ENCODE measurements around the gene SLC38A3. TPM values are rescaled to one million over a fixed set of nuclear protein-coding genes. Genes with fewer than 3 reads are reported as not detected.
"Not testable (repeated sequence)": the region's sequence is repeated elsewhere in the genome, so short reads cannot be mapped to it uniquely, and the experiment has no call there.

The SLC38A3 gene
- total RNA-seq, 8 experiments from 2014 or later: 0.46 to 9.0 (median 0.85) TPM

DNA sequence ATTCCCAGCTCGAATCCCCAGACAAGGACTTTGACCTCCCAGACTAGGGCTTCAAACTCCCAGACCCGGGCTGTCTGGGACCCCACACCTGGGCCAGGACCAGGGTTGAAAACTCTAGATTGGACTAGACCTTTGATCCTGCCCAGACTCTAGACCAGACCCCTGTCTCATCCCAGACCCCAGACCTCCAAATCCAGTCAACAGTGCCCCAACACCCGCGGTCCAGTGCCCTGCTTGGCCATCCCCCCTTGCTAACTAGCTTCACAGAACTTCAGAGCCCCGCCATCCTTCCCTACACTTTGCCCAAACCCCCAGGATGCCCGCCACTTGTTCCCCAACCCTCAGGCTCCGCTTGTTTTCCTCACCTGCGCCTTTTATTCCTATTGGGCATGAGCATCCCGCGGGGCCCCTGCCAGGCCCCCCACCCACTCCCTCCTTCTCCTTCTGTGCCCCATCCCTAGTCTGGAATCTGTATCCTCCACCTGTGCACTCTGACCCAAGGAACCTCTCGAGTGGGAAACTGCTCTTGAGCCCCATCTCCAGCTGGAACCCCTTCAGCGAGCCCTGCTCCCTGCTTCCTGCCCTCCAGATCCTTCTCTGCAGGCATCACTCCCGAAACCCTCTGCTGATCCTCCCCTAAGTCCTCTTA is 31.5 kb downstream of the SLC38A3 start:
- no peak for ATAC-seq (replicated peaks in 6 of 8)
- H3K4me1 ChIP-seq (replicated peaks in 1 of 2): peaks cover 39 to 60% of the 10 kb centered on the region in 2 donors
- WGBS, 10 experiments: 0% methylated on average over 1 of the region's 13 CpGs; no CpG with 5 or more reads in 8 of the 10 experiments
- H3K27ac ChIP-seq: peak overlapping the region; percentile 33 to 61
- H3K4me3 ChIP-seq: peak overlapping the region; percentile 61 to 97 (median 81)
- in situ Hi-C loops (cut with MboI; ENCODE audit: low pct_unique_long_range_greater_than_20kb in 2 of 9, low sequenced_read_pairs in 9 of 9, unreplicated experiment in 9 of 9): no loop called here

DNA sequence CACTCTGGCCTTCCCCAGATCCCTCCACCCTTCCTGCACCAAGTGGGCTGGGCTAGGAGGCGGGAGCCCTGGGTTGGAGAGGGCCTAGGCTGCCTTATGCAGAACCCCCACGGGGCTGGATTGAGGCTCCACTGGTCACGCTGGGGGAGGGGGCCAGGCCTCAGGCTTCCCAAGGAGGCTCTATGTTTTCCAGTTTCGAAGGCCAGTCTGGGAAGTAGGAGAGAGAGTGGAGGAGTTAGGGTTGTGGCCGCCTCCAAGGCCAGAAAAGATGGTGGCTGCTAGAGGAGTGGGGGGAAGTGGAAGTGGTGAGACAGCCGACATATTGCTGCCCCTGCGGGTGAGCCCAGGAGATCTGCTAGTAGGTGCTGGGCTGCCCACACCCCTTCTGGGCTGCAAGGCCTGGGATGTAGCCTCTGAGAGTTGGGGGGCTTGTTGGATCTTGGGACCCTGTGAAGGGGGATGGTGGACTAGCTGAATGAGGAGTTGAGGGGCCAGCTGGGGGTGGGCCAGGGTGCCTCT is 32.1 kb downstream of the SLC38A3 start:
- 0 to 17% (median 0%) methylated on average over 1 to 2 of the region's 7 CpGs; no CpG with 5 or more reads in 4 of the 10 experiments for WGBS, 10 experiments
- peak overlapping the region; percentile 8 to 41 for H3K27ac ChIP-seq
- in situ Hi-C loops (cut with MboI; ENCODE audit: low pct_unique_long_range_greater_than_20kb in 2 of 9, low sequenced_read_pairs in 9 of 9, unreplicated experiment in 9 of 9): no loop called here
- peak overlapping the region; percentile 61 to 97 (median 81) for H3K4me3 ChIP-seq
- H3K4me1 ChIP-seq (replicated peaks in 1 of 2): peaks cover 45 to 66% of the 10 kb centered on the region in 2 donors
- ATAC-seq (replicated peaks in 6 of 8): peak in 1 of 8 experiments; percentile 2

GRCh38 chr3:50237754-50238548 is 32.9 kb downstream of the SLC38A3 start:
- Histone ChIP-seq H3K27ac (peak overlapping the region; percentile 8 to 41), H3K4me1 (replicated peaks in 1 of 2) (peaks cover 48 to 69% of the 10 kb centered on the region in 2 donors), H3K4me3 (peak overlapping the region; percentile 61 to 97 (median 81))
- peak in 7 of 8 experiments; percentile 1 to 42 (median 8) for ATAC-seq (replicated peaks in 6 of 8)
- in situ Hi-C loops (cut with MboI; ENCODE audit: low pct_unique_long_range_greater_than_20kb in 2 of 9, low sequenced_read_pairs in 9 of 9, unreplicated experiment in 9 of 9): no loop called here
- WGBS, 10 experiments: 0 to 30% (median 2%) methylated on average over 2 to 12 of the region's 31 CpGs; no CpG with 5 or more reads in 3 of the 10 experiments

DNA sequence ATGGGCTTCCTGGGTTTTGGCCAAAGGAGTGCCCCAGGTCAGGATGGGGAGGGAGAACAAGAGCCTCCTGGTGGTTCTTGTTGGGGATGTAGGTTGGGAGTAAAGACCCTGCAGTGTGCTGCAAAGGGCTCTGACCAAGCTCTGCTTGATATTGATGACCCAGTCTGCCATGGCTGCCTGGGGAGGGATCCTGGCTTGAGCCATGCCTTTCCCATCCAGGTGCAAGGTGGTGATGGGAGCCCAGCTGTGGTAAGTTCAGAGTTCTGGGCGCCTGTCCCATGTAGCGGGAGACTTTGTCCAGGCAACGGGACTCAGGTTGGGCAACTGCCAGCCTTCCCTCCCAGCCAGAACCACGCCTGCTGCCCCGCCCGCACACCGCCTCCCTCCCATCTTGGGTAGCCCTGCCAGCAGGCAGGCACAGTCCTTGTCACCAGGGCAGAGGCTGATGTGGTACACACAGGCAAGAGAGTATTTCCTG is 33.5 kb downstream of the SLC38A3 start:
- H3K27ac ChIP-seq: peak overlapping the region; percentile 8 to 41
- WGBS, 10 experiments: no CpG with 5 or more reads among the region's 7 CpGs
- in situ Hi-C loops (cut with MboI; ENCODE audit: low pct_unique_long_range_greater_than_20kb in 2 of 9, low sequenced_read_pairs in 9 of 9, unreplicated experiment in 9 of 9): no loop called here
- ATAC-seq (replicated peaks in 6 of 8): no peak
- H3K4me3 ChIP-seq: peak overlapping the region; percentile 61 to 97 (median 81)
- H3K4me1 ChIP-seq (replicated peaks in 1 of 2): peaks cover 43 to 65% of the 10 kb centered on the region in 2 donors

DNA sequence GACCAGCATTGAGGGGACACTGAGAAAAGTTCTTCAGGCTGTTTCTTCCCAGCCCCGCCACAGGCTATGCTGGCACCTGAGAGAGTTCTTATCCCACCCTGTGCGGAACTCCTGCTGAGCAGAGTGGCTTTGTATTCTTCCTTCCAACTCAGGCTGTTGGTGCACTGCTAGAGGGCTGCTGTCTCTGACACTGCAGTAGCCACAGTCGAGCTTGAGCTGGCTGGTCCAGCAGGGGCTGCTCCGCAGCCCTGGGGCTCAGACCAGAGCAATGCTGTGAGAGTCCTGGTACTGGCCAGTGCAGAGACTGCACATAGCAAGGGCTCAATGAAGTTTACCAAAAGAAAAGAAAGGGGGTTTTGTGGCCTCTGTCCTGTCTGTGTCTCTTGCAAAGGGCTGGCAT is 34.6 kb downstream of the SLC38A3 start:
- Histone ChIP-seq H3K27ac (peak overlapping the region in 1 of 2 donors; percentile 45), H3K4me1 (replicated peaks in 1 of 2) (peaks cover 43 to 59% of the 10 kb centered on the region in 2 donors), H3K4me3 (no peak overlapping the region)
- WGBS, 10 experiments: 50 to 100% (median 60%) methylated on average over 1 to 4 of the region's 4 CpGs; no CpG with 5 or more reads in 3 of the 10 experiments
- ATAC-seq (replicated peaks in 6 of 8): no peak
- in situ Hi-C loops (cut with MboI; ENCODE audit: low pct_unique_long_range_greater_than_20kb in 2 of 9, low sequenced_read_pairs in 9 of 9, unreplicated experiment in 9 of 9): no loop called here

DNA sequence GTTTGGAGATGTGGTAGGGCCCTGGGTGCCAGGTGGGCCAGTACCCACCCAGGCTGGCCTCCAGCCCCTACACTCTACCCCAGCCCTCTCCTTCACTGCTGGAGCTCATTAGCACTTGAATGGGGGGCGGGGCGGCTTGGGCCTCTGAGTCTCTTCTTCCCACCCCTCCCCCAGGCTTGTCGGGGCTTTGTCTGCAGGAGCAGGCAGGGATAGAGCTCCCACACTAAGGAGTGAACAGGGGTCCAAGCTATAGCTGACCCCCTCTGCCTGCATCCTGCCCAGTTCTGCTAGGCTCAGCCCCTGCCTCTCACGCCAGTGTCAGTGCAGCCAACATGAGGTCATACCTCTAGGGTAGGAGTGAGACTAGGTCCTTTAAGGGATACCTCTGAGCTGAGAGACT is 36.1 kb downstream of the SLC38A3 start:
- peak overlapping the region in 3 of 5 donors; percentile 2 to 14 (median 12) for H3K4me3 ChIP-seq
- peak in 5 of 8 experiments; percentile 43 to 54 (median 50) for ATAC-seq (replicated peaks in 6 of 8)

GRCh38 chr3:50241713-50242380 is 36.8 kb downstream of the SLC38A3 start:
- peak overlapping the region in 2 of 5 donors; percentile 12 to 14 for H3K4me3 ChIP-seq

More for the DNA sequence above, 36.1 kb downstream of the SLC38A3 start:
- peaks cover 53 to 61% of the 10 kb centered on the region in 2 donors for H3K4me1 ChIP-seq (replicated peaks in 1 of 2)
- in situ Hi-C loops (cut with MboI; ENCODE audit: low pct_unique_long_range_greater_than_20kb in 2 of 9, low sequenced_read_pairs in 9 of 9, unreplicated experiment in 9 of 9): no loop called here
- 0% methylated on average over 1 to 2 of the region's 4 CpGs; no CpG with 5 or more reads in 8 of the 10 experiments for WGBS, 10 experiments
- peak overlapping the region; percentile 89 to 92 for H3K27ac ChIP-seq

DNA sequence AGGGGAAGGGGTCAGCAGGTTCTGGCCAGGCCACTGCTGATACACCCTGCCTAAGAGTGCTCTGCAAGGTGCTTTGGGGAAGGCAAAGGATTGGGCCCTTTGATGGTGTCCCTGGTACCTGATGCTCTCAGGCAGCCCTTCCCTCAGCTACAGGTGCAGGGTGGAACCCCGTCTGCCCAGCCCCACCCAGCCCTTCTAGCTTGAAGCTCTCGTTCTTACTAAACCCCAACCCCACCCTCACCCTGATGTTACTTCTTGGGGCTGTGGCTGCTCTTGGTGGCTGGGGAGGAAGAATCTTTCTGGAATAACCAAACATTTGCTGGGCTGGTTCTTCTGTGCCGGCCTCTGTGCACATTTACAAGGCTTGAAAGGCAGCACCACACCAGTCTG is 37.3 kb downstream of the SLC38A3 start:
- WGBS, 10 experiments: 0% methylated on average over 1 of the region's 3 CpGs; no CpG with 5 or more reads in 9 of the 10 experiments
- H3K27ac ChIP-seq: peak overlapping the region in 1 of 2 donors; percentile 92
- ATAC-seq (replicated peaks in 6 of 8): no peak
- no peak overlapping the region for H3K4me3 ChIP-seq
- H3K4me1 ChIP-seq (replicated peaks in 1 of 2): peaks cover 64 to 72% of the 10 kb centered on the region in 2 donors
- in situ Hi-C loops (cut with MboI; ENCODE audit: low pct_unique_long_range_greater_than_20kb in 2 of 9, low sequenced_read_pairs in 9 of 9, unreplicated experiment in 9 of 9): no loop called here

More at GRCh38 chr3:50241713-50242380, 36.8 kb downstream of the SLC38A3 start:
- in situ Hi-C loops (cut with MboI; ENCODE audit: low pct_unique_long_range_greater_than_20kb in 2 of 9, low sequenced_read_pairs in 9 of 9, unreplicated experiment in 9 of 9): no loop called here
- ATAC-seq (replicated peaks in 6 of 8): no peak
- 28 to 40% methylated on average over 1 to 3 of the region's 7 CpGs; no CpG with 5 or more reads in 8 of the 10 experiments for WGBS, 10 experiments
- Histone ChIP-seq H3K27ac (peak overlapping the region; percentile 89 to 92), H3K4me1 (replicated peaks in 1 of 2) (peaks cover 59 to 67% of the 10 kb centered on the region in 2 donors)

DNA sequence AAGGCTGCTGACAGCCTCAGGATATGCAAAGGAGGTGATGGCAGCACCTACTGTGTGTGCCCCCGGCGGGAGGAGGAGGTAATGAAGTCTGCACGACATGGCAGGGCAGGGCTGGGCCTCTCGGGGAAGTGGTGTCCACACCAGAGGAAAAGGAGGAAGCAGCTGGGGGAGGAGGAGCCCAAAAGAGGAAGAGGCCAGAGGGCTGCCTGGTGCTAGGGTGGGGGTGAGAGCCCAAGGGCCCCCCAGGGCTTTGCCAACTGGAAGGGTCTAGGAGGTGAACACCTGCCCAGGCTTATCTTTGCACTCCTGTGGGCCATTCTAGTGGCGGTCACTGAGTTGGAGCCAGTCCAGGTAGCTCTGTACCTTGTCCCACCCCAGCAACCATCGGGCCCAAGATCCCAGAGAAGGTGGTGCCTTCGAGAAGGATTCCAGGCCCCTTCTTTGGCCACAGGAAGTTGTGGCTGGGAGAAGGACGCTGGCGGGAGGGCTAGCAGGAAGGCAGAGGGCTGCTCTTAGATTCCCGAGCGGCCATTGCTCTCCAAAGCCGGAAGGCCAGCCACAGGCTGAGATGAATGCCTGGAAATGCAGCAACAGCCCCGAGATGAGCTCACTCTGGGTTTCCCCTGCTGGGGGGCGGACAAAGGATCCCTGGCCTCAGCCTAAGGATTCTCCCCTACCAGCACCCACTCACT is 37.9 kb downstream of the SLC38A3 start:
- Histone ChIP-seq H3K4me3 (no peak overlapping the region), H3K4me1 (replicated peaks in 1 of 2) (peaks cover 66 to 79% of the 10 kb centered on the region in 2 donors), H3K27ac (peak overlapping the region in 1 of 2 donors; percentile 92)
- in situ Hi-C loops (cut with MboI; ENCODE audit: low pct_unique_long_range_greater_than_20kb in 2 of 9, low sequenced_read_pairs in 9 of 9, unreplicated experiment in 9 of 9): no loop called here
- ATAC-seq (replicated peaks in 6 of 8): no peak
- 17 to 70% (median 44%) methylated on average over 2 to 6 of the region's 14 CpGs; no CpG with 5 or more reads in 6 of the 10 experiments for WGBS, 10 experiments

DNA sequence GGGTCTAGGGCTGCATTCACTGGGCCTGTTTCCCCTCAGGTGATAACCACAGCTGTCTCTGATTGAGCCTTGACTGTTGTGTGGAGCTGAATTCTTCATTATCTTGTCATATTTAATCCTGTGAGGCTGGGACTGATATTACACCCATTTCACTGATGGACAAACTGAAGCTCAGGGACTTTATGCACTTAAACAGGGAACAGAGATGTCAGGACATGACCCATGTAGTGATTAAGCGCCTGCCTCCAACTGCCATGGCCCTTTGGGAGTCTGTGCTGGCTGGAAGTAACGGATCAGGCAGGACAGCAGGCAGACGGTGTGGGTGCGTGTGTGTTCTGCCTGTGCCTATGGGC is 38.4 kb downstream of the SLC38A3 start:
- peaks cover 63 to 81% of the 10 kb centered on the region in 2 donors for H3K4me1 ChIP-seq (replicated peaks in 1 of 2)
- H3K27ac ChIP-seq: no peak overlapping the region
- 84 to 100% (median 95%) methylated on average over 1 to 4 of the region's 4 CpGs; no CpG with 5 or more reads in 4 of the 10 experiments for WGBS, 10 experiments
- no peak for ATAC-seq (replicated peaks in 6 of 8)
- H3K4me3 ChIP-seq: no peak overlapping the region
- in situ Hi-C loops (cut with MboI; ENCODE audit: low pct_unique_long_range_greater_than_20kb in 2 of 9, low sequenced_read_pairs in 9 of 9, unreplicated experiment in 9 of 9): no loop called here

DNA sequence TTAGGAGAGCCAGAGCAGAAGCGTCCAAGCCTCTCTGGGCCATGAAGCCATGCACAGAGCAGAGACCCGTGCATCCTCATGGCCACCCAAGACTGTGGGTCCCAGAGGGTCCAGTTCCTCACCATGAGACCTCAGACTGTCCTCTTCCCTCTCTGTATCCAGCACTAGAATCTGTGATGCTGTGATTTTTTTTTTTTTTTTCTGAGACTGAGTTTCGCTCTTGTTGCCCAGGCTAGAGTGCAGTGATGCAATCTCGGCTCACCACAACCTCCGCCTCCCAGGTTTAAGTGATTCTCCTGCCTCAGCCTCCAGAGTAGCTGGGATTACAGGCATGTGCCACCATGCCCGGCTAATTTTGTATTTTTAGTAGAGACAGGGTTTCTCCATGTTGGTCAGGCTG is 39.7 kb downstream of the SLC38A3 start:
- peak overlapping the region; percentile 91 to 94 for H3K27ac ChIP-seq
- in situ Hi-C loops (cut with MboI; ENCODE audit: low pct_unique_long_range_greater_than_20kb in 2 of 9, low sequenced_read_pairs in 9 of 9, unreplicated experiment in 9 of 9): not testable (repeated sequence)

DNA sequence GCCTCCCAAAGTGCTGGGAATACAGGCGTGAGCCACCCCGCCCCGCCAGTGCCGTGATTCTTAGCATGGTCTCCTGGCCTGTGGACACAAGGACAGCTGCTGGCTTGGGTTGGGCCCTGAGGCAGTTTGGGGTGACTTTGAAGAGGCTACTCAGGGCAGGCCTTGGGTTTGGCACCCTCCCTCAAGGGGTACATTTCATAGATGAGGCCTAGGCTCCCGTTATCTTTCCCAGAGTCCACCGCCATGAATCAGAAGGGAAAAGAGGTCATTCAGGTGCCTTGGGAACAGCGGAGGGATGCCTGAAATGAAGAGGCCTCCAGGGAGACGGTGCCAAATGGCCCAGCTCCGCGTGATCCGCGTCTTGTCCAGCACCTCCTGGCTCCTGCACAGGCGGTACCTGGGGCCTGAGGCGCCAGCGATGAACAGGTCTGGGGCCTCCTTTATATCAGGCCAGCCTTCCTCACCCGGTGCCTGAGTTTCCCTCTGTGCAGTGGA is 40.2 kb downstream of the SLC38A3 start:
- ATAC-seq (replicated peaks in 6 of 8): peak in 1 of 8 experiments; percentile 0
- in situ Hi-C loops (cut with MboI; ENCODE audit: low pct_unique_long_range_greater_than_20kb in 2 of 9, low sequenced_read_pairs in 9 of 9, unreplicated experiment in 9 of 9): no loop called here
- peak overlapping the region in 3 of 5 donors; percentile 22 to 29 (median 28) for H3K4me3 ChIP-seq
- WGBS, 10 experiments: 40 to 90% (median 54%) methylated on average over 1 to 7 of the region's 16 CpGs; no CpG with 5 or more reads in 6 of the 10 experiments
- H3K4me1 ChIP-seq (replicated peaks in 1 of 2): peaks cover 55 to 68% of the 10 kb centered on the region in 2 donors
- H3K27ac ChIP-seq: peak overlapping the region; percentile 91 to 94

More for the DNA sequence above, 39.7 kb downstream of the SLC38A3 start:
- H3K4me3 ChIP-seq; ATAC-seq (replicated peaks in 6 of 8): not testable (repeated sequence)
- H3K4me1 ChIP-seq (replicated peaks in 1 of 2): peaks cover 56 to 71% of the 10 kb centered on the region in 2 donors
- WGBS, 10 experiments: 80% methylated on average over 1 of the region's 6 CpGs; no CpG with 5 or more reads in 8 of the 10 experiments

Measured in motor neuron (in vitro differentiated cells).